SHP77 treated with DMSO at 0.1 percent for 48 hours (cell line): Measurements from ENCODE around the gene HOXC10.

Experiments used
- DNase-seq: peaks from one replicate; lab custom pipeline; 2025; lab: John Stamatoyannopoulos, UW

HOXC10 gene

DNA sequence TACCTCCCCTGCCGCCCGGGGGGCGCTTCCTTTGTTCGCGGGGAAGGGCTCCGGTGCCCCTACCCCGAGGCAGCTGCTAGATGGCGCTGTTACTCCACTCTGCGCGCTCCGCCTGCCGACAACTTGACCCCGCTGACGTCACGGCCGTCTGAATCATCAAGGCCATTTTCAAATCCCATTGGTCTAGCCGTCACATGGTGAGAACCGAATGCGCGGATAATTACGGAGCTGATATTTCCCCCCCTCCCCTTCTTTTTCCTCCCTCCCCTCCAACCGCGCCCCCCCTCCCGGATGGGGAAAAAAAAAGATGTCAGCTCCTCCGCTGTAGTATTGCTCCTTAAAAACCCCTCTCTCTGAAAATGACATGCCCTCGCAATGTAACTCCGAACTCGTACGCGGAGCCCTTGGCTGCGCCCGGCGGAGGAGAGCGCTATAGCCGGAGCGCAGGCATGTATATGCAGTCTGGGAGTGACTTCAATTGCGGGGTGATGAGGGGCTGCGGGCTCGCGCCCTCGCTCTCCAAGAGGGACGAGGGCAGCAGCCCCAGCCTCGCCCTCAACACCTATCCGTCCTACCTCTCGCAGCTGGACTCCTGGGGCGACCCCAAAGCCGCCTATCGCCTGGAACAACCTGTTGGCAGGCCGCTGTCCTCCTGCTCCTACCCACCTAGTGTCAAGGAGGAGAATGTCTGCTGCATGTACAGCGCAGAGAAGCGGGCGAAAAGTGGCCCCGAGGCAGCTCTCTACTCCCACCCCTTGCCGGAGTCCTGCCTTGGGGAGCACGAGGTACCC is at the start of gene HOXC10:
Gene HOXC10 (plus strand): TSS at position 246 of the 791 bp plus-strand sequence. CDS start 114 bp downstream, at position 360.
- DNase-seq: peak; percentile 72

GRCh38 chr12:53935383-53936341 is 49.3 kb upstream of the HOXC10 start:
- DNase-seq: no peak

DNA sequence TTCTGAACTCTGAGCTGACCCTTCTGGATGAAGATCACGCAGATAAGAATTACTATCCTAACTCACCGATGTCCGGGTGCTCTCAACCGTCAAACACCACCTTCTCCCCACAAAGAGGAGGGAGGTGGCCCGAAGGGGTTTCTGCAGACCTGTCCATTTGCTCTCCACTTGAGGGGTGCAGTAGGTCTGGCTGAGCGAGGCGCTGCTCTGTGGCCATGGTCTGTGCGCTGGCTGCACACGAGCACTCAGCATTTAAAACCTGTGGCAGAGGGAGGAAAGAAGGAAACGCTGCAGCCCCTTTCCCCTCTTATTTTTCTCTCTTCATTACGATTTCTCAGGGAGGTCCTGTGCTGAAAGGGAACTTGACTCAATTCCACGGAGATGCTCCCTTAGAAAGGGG is 47.8 kb upstream of the HOXC10 start:
- DNase-seq: no peak

DNA sequence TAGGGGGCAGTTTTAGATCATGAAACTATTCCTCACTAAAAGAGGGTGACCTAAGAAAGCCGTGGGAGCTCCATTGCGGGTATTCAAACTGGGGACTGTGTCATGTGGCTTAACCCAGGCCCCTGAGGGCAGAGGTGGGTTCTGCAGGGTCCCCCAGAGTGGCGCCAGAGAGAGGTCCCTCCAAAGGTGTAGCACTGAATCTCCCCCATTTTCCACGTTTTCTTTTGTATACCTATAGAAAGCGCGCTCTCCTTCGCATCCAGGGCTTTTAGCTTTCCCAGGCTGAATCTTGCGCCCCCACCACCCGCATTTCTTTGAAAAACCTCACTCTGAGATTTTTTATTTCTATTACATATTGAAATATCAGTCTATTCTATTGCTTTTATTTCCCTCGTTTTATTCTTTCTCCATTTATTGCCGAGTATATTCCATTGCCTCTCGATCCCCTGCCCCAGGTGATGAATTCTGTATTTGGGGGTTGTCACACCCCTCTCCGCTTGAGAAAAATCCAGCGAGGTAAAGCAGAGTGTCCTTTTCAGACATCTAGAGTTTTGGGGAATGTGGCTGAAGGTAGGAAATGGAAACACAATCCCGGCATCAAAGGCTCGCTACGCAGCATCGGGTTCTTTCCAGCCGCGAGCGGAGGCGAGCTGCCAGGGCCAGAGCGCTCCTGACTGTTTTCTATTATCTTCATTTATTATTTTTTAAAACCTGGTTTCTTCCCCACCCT is 47.2 kb upstream of the HOXC10 start:
- DNase-seq: no peak

DNA sequence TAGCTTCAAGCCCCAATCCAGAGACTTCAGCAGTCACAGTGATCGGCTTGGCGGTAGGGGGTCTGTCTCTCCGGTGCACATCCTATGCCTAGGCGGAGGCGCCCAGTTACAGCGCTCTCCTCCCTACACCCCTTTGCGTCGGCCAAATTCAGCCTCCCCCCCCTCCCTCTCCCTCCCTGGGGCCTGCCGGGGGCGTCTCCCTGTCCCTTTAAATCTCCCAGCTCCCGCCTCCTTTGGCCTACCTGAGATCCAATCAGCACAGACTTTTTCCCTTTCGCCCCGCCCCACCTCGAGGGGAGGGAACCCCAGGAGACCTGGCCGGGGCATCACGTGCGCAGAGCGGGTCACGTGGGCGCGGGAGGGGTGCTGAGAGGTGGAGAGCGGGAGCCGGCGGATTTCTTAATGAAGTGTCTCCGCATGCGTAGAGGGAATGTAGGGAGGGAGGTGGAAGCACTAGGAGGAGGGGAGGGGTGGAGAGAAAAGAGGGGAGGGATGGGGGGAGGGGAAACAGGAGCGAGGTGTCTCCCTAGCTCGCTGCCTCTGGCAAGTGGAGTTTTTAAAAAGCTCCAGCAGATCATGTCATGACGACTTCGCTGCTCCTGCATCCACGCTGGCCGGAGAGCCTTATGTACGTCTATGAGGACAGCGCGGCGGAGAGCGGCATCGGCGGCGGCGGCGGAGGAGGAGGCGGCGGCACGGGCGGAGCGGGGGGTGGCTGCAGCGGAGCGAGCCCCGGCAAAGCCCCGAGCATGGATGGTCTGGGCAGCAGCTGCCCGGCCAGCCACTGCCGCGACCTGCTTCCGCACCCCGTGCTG is 46.4 kb upstream of the HOXC10 start, which contains the start of gene HOXC13:
Gene HOXC13 (plus strand): TSS at position 506 of the 815 bp plus-strand sequence. CDS start 76 bp downstream, at position 582.
- DNase-seq: peak; percentile 12

GRCh38 chr12:53939141-53940108 is 45.5 kb upstream of the HOXC10 start:
- no peak for DNase-seq

- DNase-seq: no peak
Measured at GRCh38 chr12:53940443-53941014, 44.4 kb upstream of the HOXC10 start.

- no peak for DNase-seq
Measured at GRCh38 chr12:53941187-53941586, 43.8 kb upstream of the HOXC10 start.

DNA sequence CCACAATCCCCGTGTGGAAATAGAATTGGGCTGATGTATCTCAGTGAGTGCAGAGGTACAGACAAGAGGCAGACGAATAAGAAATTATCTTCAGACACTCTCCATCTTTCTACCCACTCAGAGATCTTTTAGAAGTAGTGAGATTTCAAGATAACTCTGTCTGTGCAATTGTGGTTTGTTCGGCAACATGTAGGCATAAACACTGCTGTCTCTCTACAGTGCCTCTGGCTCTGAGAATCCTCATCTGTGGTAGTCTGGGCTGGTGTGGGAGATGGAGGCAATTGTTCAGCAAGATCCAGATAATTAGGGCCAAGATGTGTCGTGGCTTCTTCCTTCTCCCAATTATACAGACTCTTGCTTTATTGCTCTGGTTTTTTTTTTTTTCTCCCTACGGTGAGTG is 43.2 kb upstream of the HOXC10 start:
- no peak for DNase-seq

- DNase-seq: no peak
Measured at GRCh38 chr12:53942467-53942997, 42.4 kb upstream of the HOXC10 start.

GRCh38 chr12:53944209-53944608 is 40.7 kb upstream of the HOXC10 start:
- no peak for DNase-seq

- no peak for DNase-seq
Measured at GRCh38 chr12:53944907-53945847, 39.8 kb upstream of the HOXC10 start.

- DNase-seq: no peak
Measured at GRCh38 chr12:53947743-53948142, 37.2 kb upstream of the HOXC10 start.

- no peak for DNase-seq
Measured at GRCh38 chr12:53948650-53949593, 36.0 kb upstream of the HOXC10 start.

GRCh38 chr12:53949631-53950436 is 35.1 kb upstream of the HOXC10 start:
- no peak for DNase-seq

- DNase-seq: no peak
Measured at GRCh38 chr12:53950437-53950773, 34.5 kb upstream of the HOXC10 start.
